HUES6 (cell line): ENCODE measurements around the gene ZCCHC4.

ENCODE experiments used
- H3K27ac ChIP-seq: 2 replicates; pipeline ENCODE4 v1.7.0; 2013; ENCODE audit warnings: low read depth, mild to moderate bottlenecking, low read length, inconsistent platforms
- H3K27me3 ChIP-seq: 2 replicates; pipeline ENCODE4 v1.6.1; 2013; ENCODE audit warnings: low read length; ENCODE audit not compliant: control insufficient read depth, insufficient read depth
- H3K36me3 ChIP-seq: 2 replicates; pipeline ENCODE4 v1.6.1; 2013; ENCODE audit warnings: low read length; ENCODE audit not compliant: control insufficient read depth, insufficient read depth
- H3K4me1 ChIP-seq: 2 replicates; pipeline ENCODE4 v1.6.1; 2013; ENCODE audit warnings: low read length; ENCODE audit not compliant: control insufficient read depth, insufficient read depth
- H3K4me3 ChIP-seq: 2 replicates; pipeline ENCODE4 v1.5.1; 2013; ENCODE audit warnings: low read depth, low read length
- H3K9ac ChIP-seq: one replicate; pipeline ENCODE4 v1.6.1; 2013; ENCODE audit warnings: mild to moderate bottlenecking, low read length
- H3K9me3 ChIP-seq: 2 replicates; pipeline ENCODE4 v1.6.1; 2013; ENCODE audit warnings: low read depth, low read length; ENCODE audit not compliant: control insufficient read depth, insufficient read depth

The ZCCHC4 gene

GRCh38 chr4:25410820-25411529, 98.4 kb downstream of the ZCCHC4 start:
- no peak overlapping the region for H3K9ac ChIP-seq
- H3K27me3 ChIP-seq = no peaks in the 10 kb centered on the region
- no peak overlapping the region for H3K27ac ChIP-seq
- H3K4me3 ChIP-seq = no peak overlapping the region
- no peaks in the 10 kb centered on the region for H3K9me3 ChIP-seq
- peaks cover 93% of the 10 kb centered on the region for H3K36me3 ChIP-seq
- H3K4me1 ChIP-seq = no peaks in the 10 kb centered on the region

GRCh38 chr4:25413261-25413660, 100.7 kb downstream of the ZCCHC4 start:
- Histone ChIP-seq H3K27ac (no peak overlapping the region), H3K4me3 (no peak overlapping the region), H3K4me1 (no peaks in the 10 kb centered on the region), H3K27me3 (no peaks in the 10 kb centered on the region), H3K36me3 (peaks cover 94% of the 10 kb centered on the region), H3K9ac (no peak overlapping the region), H3K9me3 (no peaks in the 10 kb centered on the region)

GRCh38 chr4:25417014-25417413, 104.4 kb downstream of the ZCCHC4 start:
- H3K36me3 ChIP-seq = peaks cover 66% of the 10 kb centered on the region

More at GRCh38 chr4:25417014-25417413, 104.4 kb downstream of the ZCCHC4 start:
- Histone ChIP-seq H3K9ac (no peak overlapping the region), H3K27me3 (no peaks in the 10 kb centered on the region), H3K4me3 (no peak overlapping the region), H3K9me3 (no peaks in the 10 kb centered on the region), H3K27ac (no peak overlapping the region), H3K4me1 (no peaks in the 10 kb centered on the region)
